GM12878 (cell line): ENCODE measurements around the gene MAIP1. TPM values are rescaled to one million over a fixed set of nuclear protein-coding genes. Genes with fewer than 3 reads are reported as not detected.

Source experiments
- ATAC-seq: fragments of 200-7000 bp; cut with Tn5 transposase; 3 replicates; pipeline ENCODE4 v1.9.1; 2020; ENCODE audit warnings: mild to moderate bottlenecking, moderate library complexity
- BruUV-seq: library from RNA; stranded (reverse); fragments of 400-500 nt; replicated peaks from 2 replicates; lab custom pipeline; 2021; lab: Mats Ljungman, UMichigan
- CTCF ChIA-PET: fragments of 300-600 bp; sonication (Branson Sonifier 250); formaldehyde crosslinking; extraction: SDS; loops from one replicate; lab custom pipeline; 2021; ENCODE audit warnings: inconsistent platforms; lab: Yijun Ruan, JAX
- POLR2A ChIA-PET: fragments of 350-600 bp; formaldehyde crosslinking; extraction: SDS; loops from one replicate; lab custom pipeline; 2021; ENCODE audit warnings: inconsistent platforms; lab: Charles Lee
- RAD21 ChIA-PET: fragments of 300-600 bp; sonication (Branson Sonifier 250); formaldehyde crosslinking; loops from one replicate; lab custom pipeline; 2023; ENCODE audit warnings: antibody characterized with exemption; ENCODE audit not compliant: unreplicated experiment; lab: Charles Lee
- SMC1A ChIA-PET: fragments of 300-600 bp; sonication (Branson Sonifier 250); formaldehyde crosslinking; loops from one replicate; lab custom pipeline; 2023; ENCODE audit not compliant: unreplicated experiment, uncharacterized antibody; lab: Charles Lee
- DNase-seq: peaks from one replicate; pipeline ENCODE4 v3.0.0-alpha.2; 2011; ENCODE audit warnings: low read depth, low spot score
- FAIRE-seq: peaks from 3 replicates; lab custom pipeline; 2011; peaks lifted over from hg19 to GRCh38; lab: Jason Lieb, UNC
- H2AFZ ChIP-seq: 2 replicates; pipeline ENCODE4 v1.6.0; 2011; ENCODE audit warnings: low read depth, low read length, control low read depth; ENCODE audit not compliant: control insufficient read depth
- H3K27ac ChIP-seq: 2 replicates; pipeline ENCODE4 v1.5.1; 2011; ENCODE audit warnings: control low read depth; ENCODE audit not compliant: control insufficient read depth, insufficient read depth
- H3K27me3 ChIP-seq, 2 experiments: replicated peaks in 1 of 2; 2 replicates each; pipeline versions ENCODE4 v1.6.0 to v1.6.1; 2011; ENCODE audit warnings: low read length in 1 of 2; ENCODE audit not compliant: control insufficient read depth in 2 of 2, insufficient read depth in 2 of 2
- H3K36me3 ChIP-seq, 2 experiments: 2 replicates each; pipeline ENCODE4 v1.5.1; 2011; ENCODE audit warnings: low read length in 1 of 2; ENCODE audit not compliant: control insufficient read depth in 2 of 2, insufficient read depth in 2 of 2
- H3K4me1 ChIP-seq: 2 replicates; pipeline ENCODE4 v1.6.1; 2011; ENCODE audit warnings: mild to moderate bottlenecking, low read length, moderate library complexity, mixed read lengths; ENCODE audit not compliant: control insufficient read depth, insufficient read depth
- H3K4me2 ChIP-seq: 2 replicates; pipeline ENCODE4 v1.6.0; 2011; ENCODE audit warnings: control low read depth; ENCODE audit not compliant: control insufficient read depth, insufficient read depth
- H3K4me3 ChIP-seq: fragments of 200-600 bp; sonication (generic); 2 replicates; pipeline ENCODE4 v1.5.1; 2016
- H3K79me2 ChIP-seq: 2 replicates; pipeline ENCODE4 v1.6.0; 2011; ENCODE audit warnings: low read length; ENCODE audit not compliant: control insufficient read depth, insufficient read depth
- H3K9ac ChIP-seq: 2 replicates; pipeline ENCODE4 v1.8.0; 2011; ENCODE audit warnings: low read length, control low read depth, mixed read lengths; ENCODE audit not compliant: control insufficient read depth, insufficient read depth
- H3K9me3 ChIP-seq: replicated peaks from 3 replicates; pipeline ENCODE4 v1.5.1; 2011; ENCODE audit warnings: mild to moderate bottlenecking, low read length; ENCODE audit not compliant: control insufficient read depth, insufficient read depth
- H4K20me1 ChIP-seq: 2 replicates; pipeline ENCODE4 v1.6.0; 2011; ENCODE audit not compliant: control insufficient read depth, insufficient read depth
- CHD1 ChIP-seq: IDR thresholded peaks from 2 replicates; pipeline ENCODE4 v1.6.1; 2012; ENCODE audit warnings: low read depth, low read length, improper control_type of control experiment
- CHD2 ChIP-seq: IDR thresholded peaks from 2 replicates; pipeline ENCODE4 v1.6.1; 2011; ENCODE audit warnings: low read depth, low read length, improper control_type of control experiment, borderline replicate concordance
- ELK1 ChIP-seq: IDR thresholded peaks from 2 replicates; pipeline ENCODE4 v1.6.1; 2012; ENCODE audit warnings: low read depth, low read length, improper control_type of control experiment
- MXI1 ChIP-seq: fragments of 150-350 bp; IDR thresholded peaks from 2 replicates; pipeline ENCODE4 v1.6.1; 2011; ENCODE audit warnings: low read depth, mild to moderate bottlenecking, inconsistent platforms, low read length, improper control_type of control experiment
- NFXL1 ChIP-seq: fragments of 450-650 bp; IDR thresholded peaks from 2 replicates; pipeline ENCODE4 v1.6.1; 2017; ENCODE audit warnings: antibody characterized with exemption, mild to moderate bottlenecking, borderline replicate concordance
- NR2C1 ChIP-seq: fragments of 450-650 bp; IDR thresholded peaks from 2 replicates; pipeline ENCODE4 v1.6.1; 2017; ENCODE audit warnings: antibody characterized with exemption, mild to moderate bottlenecking, moderate library complexity
- POLR2A ChIP-seq: IDR thresholded peaks from 2 replicates; pipeline ENCODE4 v1.6.1; 2011; ENCODE audit warnings: low read depth, mild to moderate bottlenecking, low read length
- POLR2AphosphoS2 ChIP-seq: IDR thresholded peaks from 2 replicates; pipeline ENCODE4 v1.6.1; 2011; ENCODE audit warnings: low read depth, mild to moderate bottlenecking, low read length, improper control_type of control experiment, moderate library complexity
- REST ChIP-seq: IDR thresholded peaks from 2 replicates; pipeline ENCODE4 v1.6.1; 2012; ENCODE audit warnings: mild to moderate bottlenecking, low read depth, low read length
- SMAD1 ChIP-seq: fragments of 450-650 bp; IDR thresholded peaks from 2 replicates; pipeline ENCODE4 v1.6.1; 2018; ENCODE audit warnings: mild to moderate bottlenecking, low read depth; ENCODE audit not compliant: partially characterized antibody
- SMC3 ChIP-seq: IDR thresholded peaks from 2 replicates; pipeline ENCODE4 v1.6.1; 2011; ENCODE audit warnings: low read length, improper control_type of control experiment, borderline replicate concordance
- SREBF1 ChIP-seq: IDR thresholded peaks from 2 replicates; pipeline ENCODE4 v1.6.1; 2012; ENCODE audit warnings: mild to moderate bottlenecking, low read length
- ZNF592 ChIP-seq: fragments of 450-650 bp; IDR thresholded peaks from 2 replicates; pipeline ENCODE4 v1.6.1; 2017; ENCODE audit warnings: mild to moderate bottlenecking, moderate library complexity
- WGBS: methylation state at CpG from one replicate; pipeline ENCODE4 v1.1.6; 2016; ENCODE audit warnings: low lambda C conversion rate; ENCODE audit not compliant: insufficient replicate concordance, insufficient coverage; ENCODE audit errors: missing lambda C conversion rate; 5-methylcytosine and 5-hydroxymethylcytosine counted together
- in situ Hi-C: fragments of 300-500 bp; cut with MboI; formaldehyde crosslinking; loops from 9 replicates; pipeline ENCODE4 v1.14.3; 2018; ENCODE audit warnings: mixed read lengths
- intact Hi-C: fragments of 100-400 bp; cut with micrococcal nuclease; formaldehyde crosslinking; loops from one replicate; pipeline ENCODE4 v1.14.2; 2022; ENCODE audit not compliant: unreplicated experiment
- polyA plus RNA-seq, 11 experiments: library from polyadenylated mRNA; depleted of rRNA in 4 of 11; unstranded in 6 of 11; stranded (reverse) in 5 of 11; fragments of >200 nt; fragmentation: Nextera tagmentation in 4 of 11; fragmentation: Illumina TruSeq in 1 of 11; extraction: Ambion mirVana in 4 of 11; extraction: Trizol in 1 of 11; gene quantifications; 1 replicate in 1 of 11; 2 replicates in 10 of 11; pipeline versions ENCODE4 v1.2.1 to v1.2.3, GENCODE V29; 2011 to 2016; ENCODE audit warnings: inconsistent platforms in 2 of 11, missing spikeins in 2 of 11, low read depth in 1 of 11
- total RNA-seq, 4 experiments: library from RNA; depleted of rRNA in 3 of 4; stranded (reverse); fragments of >200 nt in 3 of 4; fragmentation: Illumina TruSeq in 1 of 4; extraction: Trizol in 1 of 4; gene quantifications; 2 replicates each; pipeline versions ENCODE4 v1.2.1 to v1.2.3, GENCODE V29; 2013 to 2021

MAIP1 gene
- total and polyA plus RNA-seq, 10 of the 15 experiments (the other 5 are each of a cell fraction or from before 2014, with no cell fraction given): 5.4 to 41.4 (median 25.4) TPM

GRCh38 chr2:199984159-199984558 is 28.8 kb downstream of the MAIP1 start (continued):
- TF ChIP-seq NR2C1 (no peak), SMC3 (no peak), POLR2A (no peak), SMAD1 (no peak)

GRCh38 chr2:199984755-199985154 is 29.4 kb downstream of the MAIP1 start:
- DNase-seq (no peak), ATAC-seq (no peak), FAIRE-seq (no peak)
- H4K20me1 ChIP-seq: no peaks in the 10 kb centered on the region
- BruUV-seq: no TSS peak
- intact Hi-C loops (loop anchor here (5.0 kb wide), 2 partner anchors 323 to 718 kb away; partner anchors contain the start of gene SPATS2L), in situ Hi-C loops (no loop called here)
- no peaks in the 10 kb centered on the region for H3K9me3 ChIP-seq
- ChIA-PET SMC1A (interaction anchor here (0.6 to 3.7 kb wide), 6 partner anchors 197 to 1201 kb away, joined by 3 to 30 read pairs (median 3); no protein-coding TSS in a partner anchor), CTCF (interaction anchor here (0.6 to 7.3 kb wide), 10 partner anchors 17 to 527 kb away, joined by 3 to 97 read pairs (median 3); no protein-coding TSS in a partner anchor), RAD21 (interaction anchor here (0.7 to 2.7 kb wide), 3 partner anchors 483 to 498 kb away, joined by 3 to 17 read pairs (median 8); no protein-coding TSS in a partner anchor), POLR2A (interaction anchor here (0.6 to 1.3 kb wide), 2 partner anchors 10 to 1214 kb away, joined by 3 to 9 read pairs; no protein-coding TSS in a partner anchor)
- no peak overlapping the region for H2AFZ ChIP-seq
- no peak overlapping the region for H3K4me2 ChIP-seq
- WGBS: 95% methylated on average over 2 of the region's 2 CpGs
- H3K79me2 ChIP-seq: no peaks in the 10 kb centered on the region
- no peak overlapping the region for H3K9ac ChIP-seq
- no peaks in the 10 kb centered on the region for H3K36me3 ChIP-seq
- H3K4me3 ChIP-seq: no peak overlapping the region
- no peaks in the 10 kb centered on the region for H3K4me1 ChIP-seq
- no peaks in the 10 kb centered on the region for H3K27me3 ChIP-seq
- H3K27ac ChIP-seq: no peak overlapping the region
- TF ChIP-seq SREBF1 (no peak), CHD2 (no peak), ZNF592 (no peak), NFXL1 (no peak), REST (no peak), CHD1 (no peak), POLR2AphosphoS2 (no peak), MXI1 (no peak), ELK1 (no peak)
